SK-N-SH (cell line): ENCODE results near the gene TPH2. TPM values are rescaled to one million over a fixed set of nuclear protein-coding genes. Genes with fewer than 3 reads are reported as not detected.

ENCODE experiments used
- CTCF ChIA-PET: fragments of 300-600, 350-600 bp; formaldehyde crosslinking; extraction: SDS; loops from one replicate; lab custom pipeline; 2021; lab: Yijun Ruan, JAX
- POLR2A ChIA-PET: fragments of 350-600 bp; sonication (Branson Sonifier 250); formaldehyde crosslinking; extraction: SDS; loops from one replicate; lab custom pipeline; 2020; ENCODE audit warnings: antibody characterized with exemption, inconsistent platforms; lab: Yijun Ruan, JAX
- DNase-seq: peaks from one replicate; pipeline ENCODE4 v3.0.0; 2012
- H2AFZ ChIP-seq: fragments of 200-600 bp; sonication (generic); 2 replicates; pipeline ENCODE4 v1.8.1; 2016; ENCODE audit warnings: antibody characterized with exemption, mild to moderate bottlenecking, low read depth
- H3F3A ChIP-seq: fragments of 200-600 bp; sonication (generic); replicated peaks from 2 replicates; pipeline ENCODE3; 2016; ENCODE audit warnings: antibody characterized with exemption, mild to moderate bottlenecking; ENCODE audit not compliant: insufficient read depth
- H3K27ac ChIP-seq, 2 experiments: fragments of 200-500 bp in 1 of 2; fragments of 200-600 bp in 1 of 2; sonication (Bioruptor generic) in 1 of 2; sonication (generic), shearing (Covaris generic) in 1 of 2; 2 replicates each; pipeline versions ENCODE4 v1.5.1 to v1.6.1; 2014 to 2016; ENCODE audit warnings: low read depth in 2 of 2, inconsistent platforms in 1 of 2, low read length in 1 of 2, mild to moderate bottlenecking in 1 of 2, mixed read lengths in 1 of 2
- H3K27me3 ChIP-seq: fragments of 200-600 bp; sonication (generic), shearing (Covaris generic); 2 replicates; pipeline ENCODE4 v1.6.1; 2016; ENCODE audit warnings: mixed run types; ENCODE audit not compliant: insufficient read depth
- H3K36me3 ChIP-seq, 2 experiments: fragments of 200-500 bp in 1 of 2; fragments of 200-600 bp in 1 of 2; sonication (Bioruptor generic) in 1 of 2; sonication (generic) in 1 of 2; replicated peaks in 1 of 2; 2 replicates each; pipeline versions ENCODE3 to v1.5.1; 2014 to 2016; ENCODE audit warnings: low read length in 1 of 2, mild to moderate bottlenecking in 1 of 2; ENCODE audit not compliant: insufficient read depth in 2 of 2, control insufficient read depth in 1 of 2
- H3K4me1 ChIP-seq, 2 experiments: fragments of 200-500 bp in 1 of 2; fragments of 200-600 bp in 1 of 2; sonication (Bioruptor generic) in 1 of 2; sonication (generic), shearing (Covaris generic) in 1 of 2; 2 replicates each; pipeline versions ENCODE4 v1.5.1 to v1.6.1; 2014 to 2016; ENCODE audit warnings: low read depth in 1 of 2, low read length in 1 of 2, mixed run types in 1 of 2; ENCODE audit not compliant: insufficient read depth in 2 of 2, control insufficient read depth in 1 of 2
- H3K4me2 ChIP-seq: fragments of 200-600 bp; sonication (generic), shearing (Covaris generic); 2 replicates; pipeline ENCODE4 v1.6.1; 2017; ENCODE audit warnings: mixed run types
- H3K4me3 ChIP-seq, 2 experiments: fragments of 200-500 bp in 1 of 2; fragments of 200-600 bp in 1 of 2; sonication (Bioruptor generic) in 1 of 2; sonication (generic), shearing (Covaris generic) in 1 of 2; 2 replicates each; pipeline versions ENCODE4 v1.5.1 to v1.8.1; 2014 to 2016; ENCODE audit warnings: low read depth in 2 of 2, inconsistent platforms in 1 of 2, low read length in 1 of 2, mild to moderate bottlenecking in 1 of 2, mixed read lengths in 1 of 2, moderate library complexity in 1 of 2
- H3K79me2 ChIP-seq: fragments of 200-600 bp; sonication (generic); 2 replicates; pipeline ENCODE4 v1.8.1; 2017; ENCODE audit warnings: mild to moderate bottlenecking; ENCODE audit not compliant: insufficient read depth
- H3K9ac ChIP-seq: fragments of 200-600 bp; sonication (generic); 2 replicates; pipeline ENCODE4 v1.6.1; 2017; ENCODE audit warnings: mixed run types
- H3K9me2 ChIP-seq: fragments of 200-600 bp; sonication (generic); 2 replicates; pipeline ENCODE4 v1.6.1; 2017; ENCODE audit warnings: mixed run types
- H3K9me3 ChIP-seq: fragments of 200-600 bp; sonication (generic); 2 replicates; pipeline ENCODE4 v1.6.1; 2017; ENCODE audit warnings: mixed run types, mild to moderate bottlenecking, moderate library complexity
- H4K20me1 ChIP-seq: fragments of 200-600 bp; sonication (generic); 2 replicates; pipeline ENCODE4 v1.6.1; 2017; ENCODE audit warnings: mild to moderate bottlenecking, mixed run types; ENCODE audit not compliant: insufficient read depth
- ELF1 ChIP-seq: IDR thresholded peaks from 2 replicates; pipeline ENCODE4 v1.4.0; 2012
- EP300 ChIP-seq, 2 experiments: IDR thresholded peaks; 2 replicates each; pipeline versions ENCODE4 v1.4.0 to v1.6.1; 2012; ENCODE audit warnings: borderline replicate concordance in 1 of 2, low read depth in 1 of 2, low read length in 1 of 2
- FOXM1 ChIP-seq: IDR thresholded peaks from 2 replicates; pipeline ENCODE4 v1.4.0; 2012; ENCODE audit warnings: low read depth, mild to moderate bottlenecking
- GATA2 ChIP-seq: sonication (generic); formaldehyde crosslinking; IDR thresholded peaks from 2 replicates; pipeline ENCODE4 v1.5.0; 2020; ENCODE audit warnings: mild to moderate bottlenecking, missing genetic modification reagents
- JUND ChIP-seq: IDR thresholded peaks from 2 replicates; pipeline ENCODE4 v1.4.0; 2012
- MAX ChIP-seq: IDR thresholded peaks from 2 replicates; pipeline ENCODE4 v1.4.0; 2012; ENCODE audit warnings: low read depth
- MXI1 ChIP-seq: IDR thresholded peaks from 2 replicates; pipeline ENCODE4 v1.6.1; 2012; ENCODE audit warnings: mild to moderate bottlenecking, low read depth, low read length, improper control_type of control experiment
- NFIC ChIP-seq: IDR thresholded peaks from 2 replicates; pipeline ENCODE4 v1.4.0; 2012; ENCODE audit warnings: borderline replicate concordance
- RCOR1 ChIP-seq: fragments of 150-350 bp; IDR thresholded peaks from 2 replicates; pipeline ENCODE4 v1.6.1; 2017; ENCODE audit warnings: antibody characterized with exemption, low read length
- REST ChIP-seq: IDR thresholded peaks from 2 replicates; pipeline ENCODE4 v1.6.1; 2012; ENCODE audit warnings: mild to moderate bottlenecking, low read depth, low read length, moderate library complexity
- RFX5 ChIP-seq: IDR thresholded peaks from 2 replicates; pipeline ENCODE4 v1.6.1; 2012; ENCODE audit warnings: mild to moderate bottlenecking, improper control_type of control experiment, low read length
- RXRA ChIP-seq: IDR thresholded peaks from 2 replicates; pipeline ENCODE4 v1.4.0; 2012; ENCODE audit warnings: low read depth, mild to moderate bottlenecking, borderline replicate concordance
- SMC3 ChIP-seq: IDR thresholded peaks from 2 replicates; pipeline ENCODE4 v1.6.1; 2012; ENCODE audit warnings: low read depth, low read length, improper control_type of control experiment
- TEAD4 ChIP-seq: IDR thresholded peaks from 2 replicates; pipeline ENCODE4 v1.4.0; 2012; ENCODE audit warnings: mild to moderate bottlenecking, borderline replicate concordance; ENCODE audit not compliant: insufficient read depth
- WGBS: methylation state at CpG from one replicate; pipeline ENCODE4 v1.1.6; 2017; ENCODE audit warnings: low lambda C conversion rate; 5-methylcytosine and 5-hydroxymethylcytosine counted together
- polyA plus RNA-seq, 3 experiments: library from polyadenylated mRNA; depleted of rRNA; stranded (reverse); fragments of >200 nt; gene quantifications; 2 replicates each; pipeline ENCODE4 v1.2.3, GENCODE V29; 2012

Gene TPH2
- polyA plus RNA-seq, 1 of the 3 experiments (the other 2 are of a cell fraction): not detected

- DNase-seq: no peak
- Histone ChIP-seq H3K4me1 (peaks cover 4 to 7% of the 10 kb centered on the region in 2 experiments; a peak in 2 of 4 replicates), H3K79me2 (no peaks in the 10 kb centered on the region), H3K36me3 (no peaks in the 10 kb centered on the region), H2AFZ (no peak overlapping the region), H4K20me1 (no peaks in the 10 kb centered on the region), H3F3A (no peaks in the 10 kb centered on the region), H3K27me3 (no peaks in the 10 kb centered on the region), H3K4me2 (no peak overlapping the region), H3K27ac (no peak overlapping the region), H3K9ac (no peak overlapping the region), H3K9me3 (no peaks in the 10 kb centered on the region), H3K9me2 (no peaks in the 10 kb centered on the region), H3K4me3 (no peak overlapping the region)
- ChIA-PET POLR2A (no interaction called here), CTCF (interaction anchor here (1.1 kb wide), 1 partner anchor 11 kb away, joined by 3 read pairs; no protein-coding TSS in a partner anchor)
- 32% methylated on average over 1 of the region's 1 CpG for WGBS
- no peak for TF ChIP-seq MXI1
- no peak for TF ChIP-seq SMC3
- TF ChIP-seq JUND: no peak
- TF ChIP-seq RFX5: no peak
- no peak for TF ChIP-seq NFIC
- TF ChIP-seq EP300 (IDR thresholded peaks at IDR 0.05; ENCODE audit: borderline replicate concordance in 1 of 2, low read depth in 1 of 2, low read length in 1 of 2): no peak
- TF ChIP-seq RXRA: no peak
- no peak for TF ChIP-seq GATA2 (CRISPR knock-in tag)
- no peak for TF ChIP-seq TEAD4
- no peak for TF ChIP-seq ELF1
- TF ChIP-seq FOXM1: no peak
- TF ChIP-seq REST: no peak
- TF ChIP-seq MAX: no peak
- no peak for TF ChIP-seq RCOR1
These were observed 135.4 kb downstream of the TPH2 start for GRCh38 chr12:72074065-72074464.

- Histone ChIP-seq H3K27ac (no peak overlapping the region), H3K36me3 (no peaks in the 10 kb centered on the region), H3K9me3 (no peaks in the 10 kb centered on the region), H3K9me2 (no peaks in the 10 kb centered on the region), H3K4me1 (peaks cover 4 to 7% of the 10 kb centered on the region in 2 experiments; a peak in 2 of 4 replicates), H4K20me1 (no peaks in the 10 kb centered on the region), H2AFZ (no peak overlapping the region), H3K4me2 (no peak overlapping the region), H3K27me3 (no peaks in the 10 kb centered on the region), H3K79me2 (no peaks in the 10 kb centered on the region), H3K4me3 (no peak overlapping the region), H3F3A (no peaks in the 10 kb centered on the region), H3K9ac (no peak overlapping the region)
- TF ChIP-seq RFX5: no peak
- POLR2A ChIA-PET: no interaction called here
- 25% methylated on average over 3 of the region's 3 CpGs for WGBS
- DNase-seq: no peak
- CTCF ChIA-PET: no interaction called here
These were observed 136.3 kb downstream of the TPH2 start for GRCh38 chr12:72074956-72075355.
